Measurements from ENCODE around the gene WDR11. TPM values are rescaled to one million over a fixed set of nuclear protein-coding genes. Genes with fewer than 3 reads are reported as not detected.

The WDR11 gene
- total RNA-seq, 1 donor from 2014 or later, result 51.4 TPM

GRCh38 chr10:120953897-120954296, 102.7 kb downstream of the WDR11 start:
- peaks cover 30% of the 10 kb centered on the region for H3K27me3 ChIP-seq (ENCODE audit: low read depth)
- peaks cover 7% of the 10 kb centered on the region for H3K9me3 ChIP-seq
- intact Hi-C loops (cut with DNase I), result no loop called here
- no peak for ATAC-seq
- no peaks in the 10 kb centered on the region for H3K36me3 ChIP-seq
- TF ChIP-seq CTCF (IDR thresholded peaks at IDR 0.05), result no peak
- peaks cover 7% of the 10 kb centered on the region for H3K4me1 ChIP-seq
- H3K27ac ChIP-seq, result no peak overlapping the region
- no peak overlapping the region for H3K4me3 ChIP-seq
- no peak for DNase-seq

Data from lower lobe of right lung (tissue), 2 donors.